Breast epithelium (tissue), 4 donors: ENCODE measurements around the gene IFI27. TPM values are rescaled to one million over a fixed set of nuclear protein-coding genes. Genes with fewer than 3 reads are reported as not detected.
A peak's percentile ranks its signal among the peaks of the same experiment; 100 is the strongest.

ENCODE experiments used
- DNase-seq, 2 donors: peaks; one replicate each; pipeline ENCODE4 v3.0.0-alpha.2; 2019; ENCODE audit warnings: low spot score in 2 of 2
- H3K27ac ChIP-seq, 2 donors: fragments of 200-600 bp; sonication (generic) in 1 of 2; one replicate each; pipeline ENCODE4 v1.5.1; 2016 to 2019; ENCODE audit warnings: mild to moderate bottlenecking in 1 of 2
- H3K27me3 ChIP-seq, 2 donors: fragments of 200-600 bp; sonication (generic) in 1 of 2; one replicate each; pipeline versions ENCODE4 v1.5.1 to v1.6.0; 2017 to 2019; ENCODE audit warnings: control low read depth in 1 of 2, mild to moderate bottlenecking in 1 of 2
- H3K36me3 ChIP-seq: fragments of 200-600 bp; one replicate; pipeline ENCODE4 v1.5.1; 2019
- H3K4me1 ChIP-seq, 2 donors: fragments of 200-600 bp; sonication (generic); one replicate each; pipeline ENCODE4 v1.5.1; 2016 to 2019; ENCODE audit warnings: control low read depth in 1 of 2
- H3K4me3 ChIP-seq, 3 donors: fragments of 200-600 bp; sonication (generic); 1 replicate in 2 of 3; 2 replicates in 1 of 3; pipeline ENCODE4 v1.5.1; 2016 to 2019; ENCODE audit warnings: mild to moderate bottlenecking in 3 of 3, moderate library complexity in 2 of 3
- H3K9me3 ChIP-seq, 2 donors: fragments of 200-600 bp; sonication (generic) in 1 of 2; one replicate each; pipeline ENCODE4 v1.5.1; 2016 to 2019; ENCODE audit warnings: control low read depth in 1 of 2
- POLR2A ChIP-seq: fragments of 450-650 bp; IDR thresholded peaks from one replicate; pipeline ENCODE4 v1.6.1; 2016; ENCODE audit warnings: antibody characterized with exemption, mild to moderate bottlenecking, moderate library complexity
- POLR2AphosphoS5 ChIP-seq, 3 donors: sonication (generic); formaldehyde crosslinking; IDR thresholded peaks; one replicate each; pipeline ENCODE4 v1.6.1; 2017; ENCODE audit warnings: antibody characterized with exemption in 3 of 3
- intact Hi-C: fragments of 100-400 bp; cut with DNase I; formaldehyde crosslinking; loops from one replicate; pipeline ENCODE4 v1.15.1; 2023; ENCODE audit warnings: low total_unique reads
- total RNA-seq, 3 donors: library from RNA; depleted of rRNA; stranded (reverse); fragments of >200 nt; gene quantifications; one replicate each; pipeline ENCODE4 v1.1.0, GENCODE V29; 2016
- TF ChIP-seq, protein P1 (sequence below), 3 donors: fragments of 450-650 bp; IDR thresholded peaks; one replicate each; pipeline ENCODE4 v1.5.1; 2016 to 2017; ENCODE audit warnings: antibody characterized with exemption in 3 of 3, mild to moderate bottlenecking in 3 of 3, moderate library complexity in 3 of 3

Gene IFI27
- total RNA-seq, 3 donors from 2014 or later = 101 to 196 (median 160) TPM

GRCh38 chr14:94124582-94125377 is 14.2 kb downstream of the IFI27 start:
- H3K27me3 ChIP-seq = no peaks in the 10 kb centered on the region
- peaks cover 2 to 10% of the 10 kb centered on the region in 2 donors for H3K9me3 ChIP-seq
- intact Hi-C loops = loop anchor here (10.0 kb wide), 1 partner anchor 90 kb away; no protein-coding TSS in a partner anchor
- no peak for TF ChIP-seq POLR2AphosphoS5 (IDR thresholded peaks at IDR 0.05)
- TF ChIP-seq POLR2A = no peak
- TF ChIP-seq, protein P1, sequence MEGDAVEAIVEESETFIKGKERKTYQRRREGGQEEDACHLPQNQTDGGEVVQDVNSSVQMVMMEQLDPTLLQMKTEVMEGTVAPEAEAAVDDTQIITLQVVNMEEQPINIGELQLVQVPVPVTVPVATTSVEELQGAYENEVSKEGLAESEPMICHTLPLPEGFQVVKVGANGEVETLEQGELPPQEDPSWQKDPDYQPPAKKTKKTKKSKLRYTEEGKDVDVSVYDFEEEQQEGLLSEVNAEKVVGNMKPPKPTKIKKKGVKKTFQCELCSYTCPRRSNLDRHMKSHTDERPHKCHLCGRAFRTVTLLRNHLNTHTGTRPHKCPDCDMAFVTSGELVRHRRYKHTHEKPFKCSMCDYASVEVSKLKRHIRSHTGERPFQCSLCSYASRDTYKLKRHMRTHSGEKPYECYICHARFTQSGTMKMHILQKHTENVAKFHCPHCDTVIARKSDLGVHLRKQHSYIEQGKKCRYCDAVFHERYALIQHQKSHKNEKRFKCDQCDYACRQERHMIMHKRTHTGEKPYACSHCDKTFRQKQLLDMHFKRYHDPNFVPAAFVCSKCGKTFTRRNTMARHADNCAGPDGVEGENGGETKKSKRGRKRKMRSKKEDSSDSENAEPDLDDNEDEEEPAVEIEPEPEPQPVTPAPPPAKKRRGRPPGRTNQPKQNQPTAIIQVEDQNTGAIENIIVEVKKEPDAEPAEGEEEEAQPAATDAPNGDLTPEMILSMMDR (IDR thresholded peaks at IDR 0.05) = no peak
- H3K4me1 ChIP-seq = no peaks in the 10 kb centered on the region
- H3K4me3 ChIP-seq = no peak overlapping the region
- no peak overlapping the region for H3K27ac ChIP-seq
- peak in 1 of 2 donors; percentile 15 for DNase-seq
- H3K36me3 ChIP-seq = no peaks in the 10 kb centered on the region

- no peak for DNase-seq
- Histone ChIP-seq H3K27ac (no peak overlapping the region), H3K36me3 (no peaks in the 10 kb centered on the region), H3K4me3 (no peak overlapping the region), H3K27me3 (no peaks in the 10 kb centered on the region), H3K4me1 (no peaks in the 10 kb centered on the region), H3K9me3 (peaks cover 0 to 4% of the 10 kb centered on the region in 2 donors)
- intact Hi-C loops = loop anchor here (10.0 kb wide), 1 partner anchor 91 kb away; no protein-coding TSS in a partner anchor
- TF ChIP-seq POLR2A (no peak), POLR2AphosphoS5 (IDR thresholded peaks at IDR 0.05) (no peak)
- TF ChIP-seq, protein P1 (IDR thresholded peaks at IDR 0.05) = no peak
Measured at GRCh38 chr14:94125659-94126418, 15.3 kb downstream of the IFI27 start.

DNA sequence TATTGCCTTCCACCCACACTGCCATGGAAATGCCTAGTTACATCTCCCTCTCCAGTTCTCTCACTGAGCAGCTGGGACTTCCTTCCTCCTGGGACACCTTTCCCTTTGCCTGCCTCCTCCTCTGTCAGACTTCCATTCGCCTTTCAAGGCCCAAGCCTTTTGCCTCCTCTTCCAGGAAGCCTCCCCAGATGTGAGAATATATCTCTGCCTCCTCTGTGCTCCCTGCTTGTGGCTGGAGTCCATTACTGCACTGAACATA is 15.8 kb downstream of the IFI27 start:
- Histone ChIP-seq H3K27ac (no peak overlapping the region), H3K4me3 (no peak overlapping the region), H3K4me1 (no peaks in the 10 kb centered on the region), H3K27me3 (no peaks in the 10 kb centered on the region), H3K36me3 (no peaks in the 10 kb centered on the region), H3K9me3 (no peaks in the 10 kb centered on the region)
- intact Hi-C loops = loop anchor here (10.0 kb wide), 1 partner anchor 92 kb away; no protein-coding TSS in a partner anchor
- TF ChIP-seq POLR2A (no peak), POLR2AphosphoS5 (IDR thresholded peaks at IDR 0.05) (no peak)
- TF ChIP-seq, protein P1 (IDR thresholded peaks at IDR 0.05) = no peak
- DNase-seq = no peak

DNA sequence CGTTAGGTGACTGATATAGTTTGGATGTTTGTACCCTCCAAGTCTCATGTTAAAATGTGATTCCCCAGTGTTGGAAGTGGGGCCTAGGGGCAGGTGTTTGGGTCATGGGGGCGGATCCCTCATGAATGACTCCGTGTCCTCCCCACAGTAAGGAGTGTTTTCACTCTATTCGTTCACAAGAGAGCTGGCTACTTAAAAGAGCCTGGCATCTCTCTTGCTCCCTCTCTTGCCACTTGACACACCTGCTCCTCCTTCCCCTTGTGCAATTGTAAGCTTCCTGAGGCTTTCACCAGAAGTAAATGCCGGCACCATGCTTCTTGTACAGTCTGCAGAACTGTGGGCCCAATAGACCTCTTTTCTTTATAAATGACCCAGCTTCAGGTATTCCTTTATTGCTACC is 16.3 kb downstream of the IFI27 start:
- intact Hi-C loops = loop anchor here (10.0 kb wide), 1 partner anchor 92 kb away; no protein-coding TSS in a partner anchor
- no peak for TF ChIP-seq POLR2A
- no peak for TF ChIP-seq POLR2AphosphoS5 (IDR thresholded peaks at IDR 0.05)
- TF ChIP-seq, protein P1 (IDR thresholded peaks at IDR 0.05) = no peak

DNA sequence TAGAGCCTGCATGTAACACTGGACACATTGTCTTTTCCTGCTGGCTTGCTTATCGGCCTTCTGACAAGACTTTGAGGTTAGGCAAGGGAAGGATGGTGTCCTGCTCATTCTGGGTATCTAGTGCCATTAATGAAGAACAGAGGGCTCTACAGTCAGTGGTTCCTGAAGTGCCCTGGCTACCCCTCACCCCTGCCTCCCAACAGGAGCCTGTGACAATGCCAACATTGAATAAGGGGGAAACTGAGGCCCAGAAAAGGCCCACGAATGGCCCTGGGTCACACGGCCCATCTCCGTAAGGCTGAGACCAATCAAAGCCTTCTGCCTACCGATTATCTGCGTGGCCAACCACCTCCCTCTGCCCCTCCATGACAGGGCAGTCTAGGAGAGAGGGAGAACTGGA is 16.8 kb downstream of the IFI27 start:
- TF ChIP-seq POLR2AphosphoS5 (IDR thresholded peaks at IDR 0.05) (no peak), POLR2A (no peak)
- TF ChIP-seq, protein P1 (IDR thresholded peaks at IDR 0.05) = no peak
- Histone ChIP-seq H3K4me3 (no peak overlapping the region), H3K36me3 (no peaks in the 10 kb centered on the region), H3K9me3 (no peaks in the 10 kb centered on the region), H3K4me1 (no peaks in the 10 kb centered on the region), H3K27ac (no peak overlapping the region), H3K27me3 (no peaks in the 10 kb centered on the region)
- intact Hi-C loops = loop anchor here (10.0 kb wide), 1 partner anchor 93 kb away; no protein-coding TSS in a partner anchor
- peak in 1 of 2 donors; percentile 10 for DNase-seq

More for the DNA sequence above, 16.3 kb downstream of the IFI27 start:
- Histone ChIP-seq H3K4me1 (no peaks in the 10 kb centered on the region), H3K27me3 (no peaks in the 10 kb centered on the region), H3K4me3 (no peak overlapping the region), H3K36me3 (no peaks in the 10 kb centered on the region), H3K9me3 (no peaks in the 10 kb centered on the region), H3K27ac (no peak overlapping the region)
- DNase-seq = no peak
